DND-41 (cell line): ENCODE results near the gene GPR160.

Experiments used
- EZH2 ChIP-seq: IDR thresholded peaks from 3 replicates; pipeline ENCODE4 v1.6.1; 2012; ENCODE audit warnings: borderline replicate concordance, low read depth, mild to moderate bottlenecking, moderate library complexity, low read length, inconsistent platforms; ENCODE audit not compliant: severe bottlenecking
- TF ChIP-seq, protein P1 (sequence below): IDR thresholded peaks from 2 replicates; pipeline ENCODE4 v1.5.1; 2012; ENCODE audit warnings: borderline replicate concordance, low read length, moderate library complexity, mild to moderate bottlenecking; ENCODE audit not compliant: poor library complexity, severe bottlenecking; ENCODE audit errors: extremely low read depth

DNA sequence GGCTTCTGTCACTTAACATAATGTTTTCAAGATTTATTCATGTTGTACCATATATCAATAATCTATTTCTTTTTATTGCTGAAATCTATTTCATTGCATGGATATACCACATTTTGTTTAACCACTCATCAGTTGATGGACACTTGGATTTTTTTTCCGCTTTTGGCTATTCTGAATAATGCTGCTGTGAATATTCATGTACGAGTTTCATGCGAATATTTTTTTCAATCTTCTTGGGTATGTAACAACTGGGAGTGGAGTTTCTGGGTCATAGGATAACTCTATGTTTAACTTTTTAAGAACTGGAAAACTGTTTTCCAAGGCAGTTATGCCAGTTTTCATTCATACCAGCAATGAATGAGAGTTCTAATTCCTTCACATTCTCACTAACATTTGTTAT lies 21.7 kb upstream of the GPR160 start:
- TF ChIP-seq, protein P1, sequence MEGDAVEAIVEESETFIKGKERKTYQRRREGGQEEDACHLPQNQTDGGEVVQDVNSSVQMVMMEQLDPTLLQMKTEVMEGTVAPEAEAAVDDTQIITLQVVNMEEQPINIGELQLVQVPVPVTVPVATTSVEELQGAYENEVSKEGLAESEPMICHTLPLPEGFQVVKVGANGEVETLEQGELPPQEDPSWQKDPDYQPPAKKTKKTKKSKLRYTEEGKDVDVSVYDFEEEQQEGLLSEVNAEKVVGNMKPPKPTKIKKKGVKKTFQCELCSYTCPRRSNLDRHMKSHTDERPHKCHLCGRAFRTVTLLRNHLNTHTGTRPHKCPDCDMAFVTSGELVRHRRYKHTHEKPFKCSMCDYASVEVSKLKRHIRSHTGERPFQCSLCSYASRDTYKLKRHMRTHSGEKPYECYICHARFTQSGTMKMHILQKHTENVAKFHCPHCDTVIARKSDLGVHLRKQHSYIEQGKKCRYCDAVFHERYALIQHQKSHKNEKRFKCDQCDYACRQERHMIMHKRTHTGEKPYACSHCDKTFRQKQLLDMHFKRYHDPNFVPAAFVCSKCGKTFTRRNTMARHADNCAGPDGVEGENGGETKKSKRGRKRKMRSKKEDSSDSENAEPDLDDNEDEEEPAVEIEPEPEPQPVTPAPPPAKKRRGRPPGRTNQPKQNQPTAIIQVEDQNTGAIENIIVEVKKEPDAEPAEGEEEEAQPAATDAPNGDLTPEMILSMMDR, result no peak
- TF ChIP-seq EZH2, result no peak
